Liver (tissue), 2 donors: Measurements from ENCODE around the gene USP24.

Experiments
- CTCF ChIP-seq: fragments of 150-350 bp; IDR thresholded peaks from 2 replicates; pipeline ENCODE4 v1.5.1; 2017; ENCODE audit warnings: improper control_type of control experiment, low read depth, low read length; ENCODE audit not compliant: missing input control
- TF ChIP-seq, protein P1 (sequence below): IDR thresholded peaks from 2 replicates; pipeline ENCODE4 v1.6.1; 2016; ENCODE audit warnings: antibody characterized with exemption
- donor health status: healthy.

DNA sequence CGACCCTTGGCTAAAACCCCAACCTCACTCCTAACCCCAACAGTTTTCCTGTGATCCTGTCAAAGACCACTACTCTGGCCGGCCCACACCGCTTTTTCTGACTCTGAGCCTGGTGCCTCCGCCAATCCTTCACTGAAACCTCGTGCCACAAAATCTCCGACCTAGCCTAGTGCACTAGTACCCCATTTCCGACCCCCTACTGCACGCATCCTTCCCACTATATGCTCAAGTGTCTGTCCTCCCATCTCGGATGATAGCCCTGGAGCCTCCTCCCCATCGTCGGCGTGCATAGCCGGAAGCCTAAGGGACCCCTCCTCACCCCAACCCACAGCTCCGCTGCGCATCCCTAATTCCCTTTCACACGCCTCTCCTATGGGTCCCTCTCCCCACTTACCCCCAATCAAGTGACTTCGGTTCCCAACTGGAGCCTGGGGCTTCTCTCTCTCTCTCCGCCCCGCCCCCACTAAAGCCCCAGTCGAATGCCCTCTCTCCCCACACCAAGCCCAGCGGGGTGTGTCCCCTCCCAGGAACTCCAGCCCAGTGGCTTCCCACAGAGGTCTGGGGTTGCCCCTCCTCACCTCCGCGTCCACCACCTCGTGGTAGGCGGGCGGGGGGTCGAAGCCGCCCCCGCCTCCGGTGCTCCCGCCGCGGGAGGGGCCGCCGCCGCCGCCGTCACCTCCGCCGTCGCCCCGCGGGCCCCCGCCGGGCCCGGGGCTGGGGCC, 791 bp downstream of the USP24 start:
- no peak for TF ChIP-seq CTCF
- TF ChIP-seq, protein P1, sequence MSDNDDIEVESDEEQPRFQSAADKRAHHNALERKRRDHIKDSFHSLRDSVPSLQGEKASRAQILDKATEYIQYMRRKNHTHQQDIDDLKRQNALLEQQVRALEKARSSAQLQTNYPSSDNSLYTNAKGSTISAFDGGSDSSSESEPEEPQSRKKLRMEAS: no peak
